ENCODE measurements around the gene CAMK1.

DNA sequence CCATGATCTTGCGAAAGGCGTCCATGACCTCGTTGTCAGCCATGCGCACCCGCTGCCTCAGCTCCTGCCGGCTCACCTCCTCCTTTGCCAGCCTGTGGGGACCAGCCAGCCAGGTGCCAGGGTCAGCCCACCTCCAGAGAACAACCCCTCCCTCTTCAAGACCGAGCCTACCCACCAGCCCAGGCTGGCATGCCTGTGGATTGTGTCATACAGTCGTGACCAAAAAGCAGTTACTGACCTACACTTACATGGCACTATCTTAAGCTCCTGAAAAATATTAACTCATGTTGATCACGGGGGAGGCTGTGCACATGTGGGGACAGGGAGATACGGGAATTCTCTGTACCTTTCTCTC lies 10.7 kb upstream of the CAMK1 start:
- TF ChIP-seq, protein P1, sequence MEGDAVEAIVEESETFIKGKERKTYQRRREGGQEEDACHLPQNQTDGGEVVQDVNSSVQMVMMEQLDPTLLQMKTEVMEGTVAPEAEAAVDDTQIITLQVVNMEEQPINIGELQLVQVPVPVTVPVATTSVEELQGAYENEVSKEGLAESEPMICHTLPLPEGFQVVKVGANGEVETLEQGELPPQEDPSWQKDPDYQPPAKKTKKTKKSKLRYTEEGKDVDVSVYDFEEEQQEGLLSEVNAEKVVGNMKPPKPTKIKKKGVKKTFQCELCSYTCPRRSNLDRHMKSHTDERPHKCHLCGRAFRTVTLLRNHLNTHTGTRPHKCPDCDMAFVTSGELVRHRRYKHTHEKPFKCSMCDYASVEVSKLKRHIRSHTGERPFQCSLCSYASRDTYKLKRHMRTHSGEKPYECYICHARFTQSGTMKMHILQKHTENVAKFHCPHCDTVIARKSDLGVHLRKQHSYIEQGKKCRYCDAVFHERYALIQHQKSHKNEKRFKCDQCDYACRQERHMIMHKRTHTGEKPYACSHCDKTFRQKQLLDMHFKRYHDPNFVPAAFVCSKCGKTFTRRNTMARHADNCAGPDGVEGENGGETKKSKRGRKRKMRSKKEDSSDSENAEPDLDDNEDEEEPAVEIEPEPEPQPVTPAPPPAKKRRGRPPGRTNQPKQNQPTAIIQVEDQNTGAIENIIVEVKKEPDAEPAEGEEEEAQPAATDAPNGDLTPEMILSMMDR (IDR thresholded peaks at IDR 0.05; ENCODE audit: insufficient read depth, low read length), result no peak
- TF ChIP-seq POLR2AphosphoS5 (IDR thresholded peaks at IDR 0.05; ENCODE audit: low read depth), result no peak; the same call in 1 of the 2 replicates
- no peak for TF ChIP-seq SPI1 (IDR thresholded peaks at IDR 0.05; ENCODE audit: borderline replicate concordance, low read depth)
- no peak; the same call in 1 of the 2 replicates for TF ChIP-seq GABPA (IDR thresholded peaks at IDR 0.05; ENCODE audit: low read depth)
- TF ChIP-seq, protein P2, sequence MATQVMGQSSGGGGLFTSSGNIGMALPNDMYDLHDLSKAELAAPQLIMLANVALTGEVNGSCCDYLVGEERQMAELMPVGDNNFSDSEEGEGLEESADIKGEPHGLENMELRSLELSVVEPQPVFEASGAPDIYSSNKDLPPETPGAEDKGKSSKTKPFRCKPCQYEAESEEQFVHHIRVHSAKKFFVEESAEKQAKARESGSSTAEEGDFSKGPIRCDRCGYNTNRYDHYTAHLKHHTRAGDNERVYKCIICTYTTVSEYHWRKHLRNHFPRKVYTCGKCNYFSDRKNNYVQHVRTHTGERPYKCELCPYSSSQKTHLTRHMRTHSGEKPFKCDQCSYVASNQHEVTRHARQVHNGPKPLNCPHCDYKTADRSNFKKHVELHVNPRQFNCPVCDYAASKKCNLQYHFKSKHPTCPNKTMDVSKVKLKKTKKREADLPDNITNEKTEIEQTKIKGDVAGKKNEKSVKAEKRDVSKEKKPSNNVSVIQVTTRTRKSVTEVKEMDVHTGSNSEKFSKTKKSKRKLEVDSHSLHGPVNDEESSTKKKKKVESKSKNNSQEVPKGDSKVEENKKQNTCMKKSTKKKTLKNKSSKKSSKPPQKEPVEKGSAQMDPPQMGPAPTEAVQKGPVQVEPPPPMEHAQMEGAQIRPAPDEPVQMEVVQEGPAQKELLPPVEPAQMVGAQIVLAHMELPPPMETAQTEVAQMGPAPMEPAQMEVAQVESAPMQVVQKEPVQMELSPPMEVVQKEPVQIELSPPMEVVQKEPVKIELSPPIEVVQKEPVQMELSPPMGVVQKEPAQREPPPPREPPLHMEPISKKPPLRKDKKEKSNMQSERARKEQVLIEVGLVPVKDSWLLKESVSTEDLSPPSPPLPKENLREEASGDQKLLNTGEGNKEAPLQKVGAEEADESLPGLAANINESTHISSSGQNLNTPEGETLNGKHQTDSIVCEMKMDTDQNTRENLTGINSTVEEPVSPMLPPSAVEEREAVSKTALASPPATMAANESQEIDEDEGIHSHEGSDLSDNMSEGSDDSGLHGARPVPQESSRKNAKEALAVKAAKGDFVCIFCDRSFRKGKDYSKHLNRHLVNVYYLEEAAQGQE (IDR thresholded peaks at IDR 0.05; ENCODE audit: insufficient replicate concordance, low read depth), result no peak
